HepG2 (cell line): Measurements from ENCODE around the gene CHID1. TPM values are rescaled to one million over a fixed set of nuclear protein-coding genes. Genes with fewer than 3 reads are reported as not detected.

Experiments
- BCL3 ChIP-seq: sonication (generic); formaldehyde crosslinking; IDR thresholded peaks from 2 replicates; pipeline ENCODE4 v1.5.1; 2020; ENCODE audit warnings: mild to moderate bottlenecking, missing genetic modification reagents, moderate library complexity
- CREM ChIP-seq, 2 experiments: sonication (generic) in 1 of 2; formaldehyde crosslinking in 1 of 2; IDR thresholded peaks; 2 replicates each; pipeline versions ENCODE4 v1.4.0 to v1.6.1; 2016 to 2020; ENCODE audit warnings: antibody characterized with exemption in 1 of 2, mild to moderate bottlenecking in 1 of 2, missing genetic modification reagents in 1 of 2
- DBP ChIP-seq: sonication (generic); formaldehyde crosslinking; IDR thresholded peaks from 2 replicates; pipeline ENCODE4 v1.4.0; 2020; ENCODE audit warnings: missing genetic modification reagents; ENCODE audit errors: not compliant biosample characterization
- DDIT3 ChIP-seq: sonication (generic); formaldehyde crosslinking; IDR thresholded peaks from 2 replicates; pipeline ENCODE4 v1.4.0; 2020; ENCODE audit warnings: mild to moderate bottlenecking, missing genetic modification reagents
- FUBP1 ChIP-seq: sonication (generic); formaldehyde crosslinking; IDR thresholded peaks from 2 replicates; pipeline ENCODE4 v1.5.1; 2020; ENCODE audit warnings: missing genetic modification reagents, mild to moderate bottlenecking, borderline replicate concordance
- GABPB1 ChIP-seq: IDR thresholded peaks from 2 replicates; pipeline ENCODE4 v1.6.1; 2016; ENCODE audit warnings: mild to moderate bottlenecking, missing genetic modification reagents, moderate library complexity, missing compliant biosample characterization
- GPN1 ChIP-seq: sonication (generic); formaldehyde crosslinking; IDR thresholded peaks from 2 replicates; pipeline ENCODE4 v1.5.1; 2020; ENCODE audit warnings: missing genetic modification reagents, borderline replicate concordance
- MAF1 ChIP-seq: sonication (generic); formaldehyde crosslinking; IDR thresholded peaks from 2 replicates; pipeline ENCODE4 v1.5.0; 2020; ENCODE audit warnings: missing genetic modification reagents, borderline replicate concordance
- MLXIP ChIP-seq: sonication (generic); formaldehyde crosslinking; IDR thresholded peaks from 2 replicates; pipeline ENCODE4 v1.9.0; 2021; ENCODE audit warnings: missing genetic modification reagents, borderline replicate concordance
- MTF1 ChIP-seq: sonication (generic); formaldehyde crosslinking; IDR thresholded peaks from 2 replicates; pipeline ENCODE4 v1.5.0; 2020; ENCODE audit warnings: missing genetic modification reagents
- NAIF1 ChIP-seq: sonication (generic); formaldehyde crosslinking; IDR thresholded peaks from 2 replicates; pipeline ENCODE4 v1.5.0; 2020; ENCODE audit warnings: mild to moderate bottlenecking, missing genetic modification reagents, borderline replicate concordance
- NFYB ChIP-seq: sonication (generic); formaldehyde crosslinking; IDR thresholded peaks from 2 replicates; pipeline ENCODE4 v1.4.0; 2020; ENCODE audit warnings: missing genetic modification reagents
- NONO ChIP-seq, 2 experiments: fragments of 450-650 bp in 1 of 2; sonication (generic) in 1 of 2; formaldehyde crosslinking in 1 of 2; IDR thresholded peaks in 1 of 2; conservative IDR thresholded peaks in 1 of 2; 2 replicates each; pipeline versions ENCODE4 v1.6.1 to v1.8.0; 2017 to 2022; ENCODE audit warnings: mild to moderate bottlenecking in 1 of 2, missing genetic modification reagents in 1 of 2, moderate library complexity in 1 of 2
- TERF1 ChIP-seq: sonication (generic); formaldehyde crosslinking; IDR thresholded peaks from 2 replicates; pipeline ENCODE4 v1.8.0; 2022; ENCODE audit warnings: mild to moderate bottlenecking, missing genetic modification reagents, moderate library complexity
- ZFP1 ChIP-seq: IDR thresholded peaks from 2 replicates; pipeline ENCODE4 v1.6.1; 2016
- ZNF180 ChIP-seq: sonication (generic); formaldehyde crosslinking; IDR thresholded peaks from 2 replicates; pipeline ENCODE4 v1.4.0; 2020; ENCODE audit warnings: low read depth, missing genetic modification reagents, borderline replicate concordance
- ZNF83 ChIP-seq: sonication (generic); formaldehyde crosslinking; IDR thresholded peaks from 2 replicates; pipeline ENCODE4 v1.4.0; 2020; ENCODE audit warnings: missing genetic modification reagents, mild to moderate bottlenecking, borderline replicate concordance
- ZSCAN21 ChIP-seq: sonication (generic); formaldehyde crosslinking; IDR thresholded peaks from 2 replicates; pipeline ENCODE4 v1.8.0; 2022; ENCODE audit warnings: mild to moderate bottlenecking, missing genetic modification reagents, moderate library complexity, borderline replicate concordance
- ZSCAN25 ChIP-seq: sonication (generic); formaldehyde crosslinking; IDR thresholded peaks from 2 replicates; pipeline ENCODE4 v1.8.0; 2022; ENCODE audit warnings: mild to moderate bottlenecking, missing genetic modification reagents
- polyA plus RNA-seq, 8 experiments: library from polyadenylated mRNA; depleted of rRNA in 3 of 8; stranded (reverse) in 7 of 8; unstranded in 1 of 8; fragments of >200 nt; fragmentation: Illumina TruSeq in 4 of 8; extraction: Trizol in 4 of 8; gene quantifications; 2 replicates each; pipeline versions ENCODE4 v1.2.1 to v1.2.3, GENCODE V29; 2011 to 2016; ENCODE audit warnings: low read depth in 4 of 8, missing spikeins in 1 of 8, mixed read lengths in 1 of 8; ENCODE audit not compliant: insufficient read depth in 1 of 8
- total RNA-seq, 5 experiments: library from RNA; depleted of rRNA; stranded (reverse); fragments of >200 nt; fragmentation: Illumina TruSeq; extraction: Trizol; gene quantifications; 2 replicates each; pipeline ENCODE4 v1.2.3, GENCODE V29; 2016; ENCODE audit warnings: low read depth in 1 of 5

The CHID1 gene
- total and polyA plus RNA-seq, 2 of the 13 experiments (the other 11 are each of a cell fraction or from before 2014, with no cell fraction given) = 65.1 to 93.6 TPM

GRCh38 chr11:827146-827896 lies 83.3 kb downstream of the CHID1 start (continued):
- TF ChIP-seq FUBP1 (CRISPR knock-in tag) (0 out of 2 replicates have a peak, but pooled peaks have one; percentile 26), ZNF83 (CRISPR knock-in tag) (no peak), GABPB1 (CRISPR knock-in tag) (peak; percentile 91), NONO (IDR thresholded peaks at IDR 0.05) (no peak), NONO (CRISPR knock-in tag; conservative IDR thresholded peaks at IDR 0.05) (peak; percentile 70; the same call in 1 of the 2 replicates), NFYB (CRISPR knock-in tag) (no peak), ZFP1 (no peak), MLXIP (CRISPR knock-in tag) (no peak), ZNF180 (CRISPR knock-in tag) (no peak), DDIT3 (CRISPR knock-in tag) (no peak), ZSCAN21 (CRISPR knock-in tag) (no peak), NAIF1 (no peak), CREM (IDR thresholded peaks at IDR 0.05) (no peak), CREM (CRISPR knock-in tag; IDR thresholded peaks at IDR 0.05) (no peak), GPN1 (CRISPR knock-in tag) (no peak), MAF1 (CRISPR knock-in tag) (no peak), ZSCAN25 (CRISPR knock-in tag) (peak; percentile 69; the same call in 1 of the 2 replicates), BCL3 (0 out of 2 replicates have a peak, but pooled peaks have one; percentile 42), MTF1 (no peak), DBP (CRISPR knock-in tag) (no peak), TERF1 (CRISPR knock-in tag) (no peak)
